BLaER1 (cell line): ENCODE data around the gene SORBS2.

Source experiments
- H3K27ac ChIP-seq: shearing (Covaris generic); formaldehyde crosslinking; 2 replicates; pipeline ENCODE4 v1.8.1; 2022
- H3K27me3 ChIP-seq: shearing (Covaris generic); formaldehyde crosslinking; 2 replicates; pipeline ENCODE4 v1.8.1; 2022
- H3K36me3 ChIP-seq: shearing (Covaris generic); formaldehyde crosslinking; 2 replicates; pipeline ENCODE4 v1.8.1; 2022
- H3K4me1 ChIP-seq: shearing (Covaris generic); formaldehyde crosslinking; 2 replicates; pipeline ENCODE4 v1.8.1; 2022
- H3K4me2 ChIP-seq: shearing (Covaris generic); formaldehyde crosslinking; 2 replicates; pipeline ENCODE4 v1.8.1; 2022
- H3K4me3 ChIP-seq: shearing (Covaris generic); formaldehyde crosslinking; 2 replicates; pipeline ENCODE4 v1.8.1; 2022
- H3K9ac ChIP-seq: shearing (Covaris generic); formaldehyde crosslinking; 2 replicates; pipeline ENCODE4 v1.8.1; 2022
- H3K9me3 ChIP-seq: shearing (Covaris generic); formaldehyde crosslinking; 2 replicates; pipeline ENCODE4 v1.8.1; 2022
- H4K20me1 ChIP-seq: shearing (Covaris generic); formaldehyde crosslinking; 2 replicates; pipeline ENCODE4 v1.8.1; 2022
- Cebpa-rat ChIP-seq: shearing (Covaris generic); IDR thresholded peaks from 2 replicates; pipeline ENCODE4 v1.8.1; 2022

The SORBS2 gene

DNA sequence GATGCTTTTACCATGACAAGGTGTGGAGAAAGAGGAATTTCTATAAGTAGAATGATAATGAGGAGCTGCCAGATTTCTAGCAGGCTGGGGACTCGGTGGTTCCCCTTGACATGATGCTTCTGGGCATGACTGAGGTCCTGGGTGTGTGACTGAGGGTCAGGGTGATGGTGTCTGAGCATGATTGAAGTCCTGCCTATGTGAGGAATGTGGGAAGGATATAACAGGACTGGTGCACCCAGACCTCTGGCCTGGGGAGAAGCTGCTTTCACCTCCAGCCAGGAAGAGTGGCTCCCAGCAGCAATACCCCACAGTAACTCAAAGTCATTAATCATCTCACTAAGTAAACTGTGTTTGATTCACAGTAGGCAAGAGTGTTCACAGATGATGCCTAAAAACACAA is 17.4 kb downstream of the SORBS2 start:
- Histone ChIP-seq H3K9ac (no peak overlapping the region), H4K20me1 (no peaks in the 10 kb centered on the region), H3K4me1 (peaks cover 10% of the 10 kb centered on the region), H3K27ac (no peak overlapping the region), H3K4me2 (no peak overlapping the region), H3K9me3 (no peaks in the 10 kb centered on the region), H3K27me3 (no peaks in the 10 kb centered on the region), H3K4me3 (no peak overlapping the region), H3K36me3 (no peaks in the 10 kb centered on the region)
- TF ChIP-seq Cebpa-rat, result no peak

DNA sequence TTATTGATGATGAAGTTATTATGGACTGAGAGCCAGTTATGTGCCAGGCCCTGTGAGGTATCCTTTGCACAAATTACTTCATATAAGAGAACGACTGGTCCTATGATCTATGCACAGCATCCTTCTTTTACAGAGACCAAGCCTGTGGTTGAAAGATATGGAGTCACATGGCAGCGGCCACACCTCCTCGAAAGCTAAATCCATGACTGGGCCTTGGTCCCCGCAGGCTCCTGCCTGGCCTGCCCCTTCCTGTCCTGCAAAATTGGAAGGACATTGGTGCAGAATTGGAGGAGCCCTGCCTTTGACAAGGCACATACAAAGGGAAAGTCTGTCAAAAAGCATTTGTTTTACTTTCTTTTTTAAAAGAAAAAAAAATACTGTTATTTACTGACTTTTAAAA is 18.3 kb downstream of the SORBS2 start:
- Histone ChIP-seq H3K27ac (no peak overlapping the region), H3K4me2 (no peak overlapping the region), H3K27me3 (no peaks in the 10 kb centered on the region), H3K9ac (no peak overlapping the region), H3K36me3 (no peaks in the 10 kb centered on the region), H3K4me3 (no peak overlapping the region), H3K9me3 (no peaks in the 10 kb centered on the region), H4K20me1 (no peaks in the 10 kb centered on the region), H3K4me1 (peaks cover 10% of the 10 kb centered on the region)
- no peak for TF ChIP-seq Cebpa-rat

DNA sequence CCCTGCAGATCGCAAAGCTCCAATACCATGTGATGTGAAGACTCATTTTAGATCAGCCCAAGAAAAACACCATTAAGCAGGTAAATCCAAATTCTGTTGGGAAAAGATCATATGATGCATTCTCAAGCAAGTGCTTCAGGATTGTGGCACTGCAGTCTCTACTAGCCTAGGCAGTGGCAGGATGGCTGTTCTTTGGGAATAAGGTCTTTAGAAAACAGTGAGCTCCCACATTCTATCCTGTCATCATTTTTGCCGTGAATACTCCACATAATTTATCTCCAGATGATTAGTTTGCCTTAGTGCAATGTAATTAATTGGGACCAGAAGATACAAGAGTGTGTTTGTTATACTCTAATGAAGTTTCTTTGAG is 18.9 kb downstream of the SORBS2 start:
- H3K9ac ChIP-seq, result no peak overlapping the region
- H4K20me1 ChIP-seq, result no peaks in the 10 kb centered on the region
- H3K4me2 ChIP-seq, result peak overlapping the region; percentile 13; the same call in 1 of the 2 replicates
- no peaks in the 10 kb centered on the region for H3K9me3 ChIP-seq
- no peaks in the 10 kb centered on the region for H3K27me3 ChIP-seq
- no peak overlapping the region for H3K27ac ChIP-seq
- peaks cover 10% of the 10 kb centered on the region for H3K4me1 ChIP-seq
- no peaks in the 10 kb centered on the region for H3K36me3 ChIP-seq
- H3K4me3 ChIP-seq, result no peak overlapping the region
- no peak for TF ChIP-seq Cebpa-rat

DNA sequence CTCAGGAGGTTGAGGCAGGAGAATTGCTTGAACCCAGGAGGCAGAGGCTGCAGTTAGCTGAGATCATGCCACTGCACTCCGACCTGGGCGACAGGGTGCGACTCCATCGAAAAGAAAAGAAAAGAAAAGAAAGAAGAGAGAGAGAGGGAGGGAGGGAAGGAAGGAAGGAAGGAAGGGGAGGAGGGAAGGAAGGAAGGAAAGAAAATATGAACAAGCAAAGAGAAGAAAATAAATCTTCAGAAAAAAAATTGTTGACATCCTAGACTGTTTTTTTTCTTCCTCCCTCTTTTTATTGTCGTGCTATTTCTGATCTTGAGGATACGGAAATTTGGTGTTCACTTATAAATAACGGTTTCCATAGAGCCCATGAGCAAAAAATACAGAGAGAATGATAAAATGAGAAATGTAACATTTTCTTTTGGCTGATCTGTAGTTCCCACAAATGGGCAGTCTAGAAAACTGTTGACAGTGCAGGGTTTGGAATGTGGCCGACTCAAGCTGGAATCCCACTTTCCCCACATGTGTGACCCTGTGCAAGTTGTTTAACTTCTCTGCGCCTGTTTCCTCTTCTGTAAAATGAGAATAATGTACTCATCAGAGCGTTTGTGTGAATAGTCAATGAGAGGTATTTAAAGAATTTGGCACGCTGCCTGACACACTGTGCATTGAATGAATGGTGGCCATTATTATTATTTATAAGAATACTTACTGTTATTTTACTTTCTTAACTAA is 19.4 kb downstream of the SORBS2 start:
- no peak overlapping the region for H3K9ac ChIP-seq
- no peaks in the 10 kb centered on the region for H3K36me3 ChIP-seq
- no peak for TF ChIP-seq Cebpa-rat
- peaks cover 10% of the 10 kb centered on the region for H3K4me1 ChIP-seq
- H3K4me3 ChIP-seq, result no peak overlapping the region
- no peaks in the 10 kb centered on the region for H3K27me3 ChIP-seq
- no peaks in the 10 kb centered on the region for H4K20me1 ChIP-seq
- H3K4me2 ChIP-seq, result peak overlapping the region; percentile 13; the same call in 1 of the 2 replicates
- no peak overlapping the region for H3K27ac ChIP-seq
- no peaks in the 10 kb centered on the region for H3K9me3 ChIP-seq

DNA sequence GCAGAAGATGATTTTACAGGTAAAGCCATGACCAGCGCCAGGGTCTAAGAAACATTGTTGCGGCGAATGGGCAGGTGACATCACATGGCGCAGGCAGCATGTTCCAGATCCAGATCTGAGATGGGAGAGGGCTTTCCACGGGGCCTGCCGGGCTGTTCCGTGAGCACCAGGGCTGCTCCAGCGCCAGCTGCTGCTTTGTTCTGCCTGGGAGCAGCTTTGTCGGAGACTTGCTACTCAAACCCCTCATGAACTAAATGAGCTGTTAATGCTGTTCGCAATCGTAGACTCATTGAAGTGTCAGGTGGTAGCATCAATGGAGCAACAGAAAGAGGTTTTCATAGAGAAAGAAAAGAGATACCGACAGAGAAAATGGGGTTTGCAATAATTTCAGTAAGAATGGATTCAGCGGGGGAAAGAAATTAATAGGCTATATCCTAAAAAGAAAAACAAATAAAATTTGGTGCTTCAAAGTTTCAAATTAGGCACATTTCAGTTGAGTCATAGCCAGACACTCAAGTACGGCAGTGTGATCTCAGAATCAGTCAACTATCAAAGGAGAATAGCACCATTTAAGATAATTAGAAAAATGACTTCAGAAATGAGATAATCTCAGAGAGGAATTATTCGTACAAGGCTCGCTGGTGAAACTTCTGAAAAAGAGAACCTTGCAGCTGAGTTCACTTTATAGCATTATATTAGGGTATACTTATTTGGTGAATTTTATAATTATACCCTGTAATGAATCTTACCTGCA is 23.9 kb downstream of the SORBS2 start:
- TF ChIP-seq Cebpa-rat, result no peak
- Histone ChIP-seq H3K36me3 (no peaks in the 10 kb centered on the region), H3K9ac (no peak overlapping the region), H3K4me2 (no peak overlapping the region), H4K20me1 (no peaks in the 10 kb centered on the region), H3K4me1 (peaks cover 10% of the 10 kb centered on the region), H3K27ac (no peak overlapping the region), H3K9me3 (no peaks in the 10 kb centered on the region), H3K4me3 (no peak overlapping the region), H3K27me3 (no peaks in the 10 kb centered on the region)

DNA sequence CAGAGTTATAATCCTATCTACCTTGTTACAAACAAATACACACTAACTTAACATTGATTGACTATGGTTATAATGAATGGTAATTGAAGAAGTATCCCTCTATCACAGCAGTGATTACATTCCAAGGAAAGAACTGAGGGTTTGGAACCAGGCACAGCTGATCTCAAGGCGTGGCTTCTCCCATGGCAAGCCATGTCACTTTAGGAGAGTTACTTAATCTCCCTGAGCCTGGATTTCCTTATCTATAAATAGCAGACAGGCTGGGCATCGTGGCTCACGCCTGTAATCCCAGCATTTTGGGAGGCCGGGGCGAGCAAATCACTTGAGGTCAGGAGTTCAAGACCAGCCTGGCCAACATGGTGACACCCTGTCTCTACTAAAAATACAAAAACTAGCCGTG is 25.6 kb downstream of the SORBS2 start:
- Histone ChIP-seq H4K20me1 (no peaks in the 10 kb centered on the region), H3K4me1 (no peaks in the 10 kb centered on the region), H3K9ac (no peak overlapping the region), H3K9me3 (no peaks in the 10 kb centered on the region), H3K27ac (no peak overlapping the region), H3K27me3 (no peaks in the 10 kb centered on the region), H3K36me3 (no peaks in the 10 kb centered on the region), H3K4me2 (no peak overlapping the region), H3K4me3 (no peak overlapping the region)
- TF ChIP-seq Cebpa-rat, result no peak

DNA sequence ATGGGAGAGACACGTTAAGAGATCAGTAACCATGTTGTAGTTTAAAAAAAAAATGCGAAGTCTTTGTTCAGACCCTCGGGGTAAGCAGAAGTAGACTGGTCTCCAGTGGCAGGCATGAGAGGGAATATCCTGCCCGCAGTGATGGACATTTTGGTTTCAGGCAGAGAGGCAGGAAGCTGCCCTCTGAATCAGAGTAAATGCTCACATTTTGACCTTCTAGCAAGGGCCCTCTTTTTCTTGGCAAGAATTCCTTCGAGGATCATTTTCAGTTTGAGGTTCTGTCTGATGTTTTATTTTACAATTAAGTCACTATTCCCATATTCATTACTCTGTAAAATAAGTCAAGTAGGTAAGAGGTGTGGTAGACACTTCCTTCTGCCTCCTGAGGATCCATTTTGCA is 28.4 kb downstream of the SORBS2 start:
- no peak for TF ChIP-seq Cebpa-rat
- Histone ChIP-seq H3K9ac (no peak overlapping the region), H3K27ac (no peak overlapping the region), H3K4me3 (no peak overlapping the region), H3K4me1 (no peaks in the 10 kb centered on the region), H3K36me3 (no peaks in the 10 kb centered on the region), H3K9me3 (no peaks in the 10 kb centered on the region), H4K20me1 (no peaks in the 10 kb centered on the region), H3K27me3 (no peaks in the 10 kb centered on the region), H3K4me2 (no peak overlapping the region)

DNA sequence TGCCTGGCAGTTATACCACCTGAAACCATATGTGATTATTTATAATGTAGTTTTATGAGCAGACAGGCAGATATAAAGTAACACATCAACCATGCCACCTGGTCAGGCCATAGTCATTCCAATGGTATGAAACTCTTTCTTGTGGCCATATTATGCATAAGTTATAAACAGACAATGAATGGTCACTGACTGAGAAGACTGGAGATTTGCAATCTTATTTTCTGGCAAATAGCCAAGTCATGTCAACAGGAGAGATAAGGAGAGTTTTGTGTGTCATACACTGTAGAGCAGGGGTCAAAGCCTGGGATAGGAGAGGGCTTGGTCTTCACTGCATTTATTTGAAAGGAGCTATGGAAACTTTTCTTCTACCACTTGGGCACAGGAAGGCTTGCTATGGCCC is 29.5 kb downstream of the SORBS2 start:
- H4K20me1 ChIP-seq, result no peaks in the 10 kb centered on the region
- no peak overlapping the region for H3K9ac ChIP-seq
- TF ChIP-seq Cebpa-rat, result no peak
- no peaks in the 10 kb centered on the region for H3K4me1 ChIP-seq
- no peaks in the 10 kb centered on the region for H3K36me3 ChIP-seq
- no peaks in the 10 kb centered on the region for H3K9me3 ChIP-seq
- no peak overlapping the region for H3K4me2 ChIP-seq
- H3K27ac ChIP-seq, result no peak overlapping the region
- no peaks in the 10 kb centered on the region for H3K27me3 ChIP-seq
- H3K4me3 ChIP-seq, result no peak overlapping the region

DNA sequence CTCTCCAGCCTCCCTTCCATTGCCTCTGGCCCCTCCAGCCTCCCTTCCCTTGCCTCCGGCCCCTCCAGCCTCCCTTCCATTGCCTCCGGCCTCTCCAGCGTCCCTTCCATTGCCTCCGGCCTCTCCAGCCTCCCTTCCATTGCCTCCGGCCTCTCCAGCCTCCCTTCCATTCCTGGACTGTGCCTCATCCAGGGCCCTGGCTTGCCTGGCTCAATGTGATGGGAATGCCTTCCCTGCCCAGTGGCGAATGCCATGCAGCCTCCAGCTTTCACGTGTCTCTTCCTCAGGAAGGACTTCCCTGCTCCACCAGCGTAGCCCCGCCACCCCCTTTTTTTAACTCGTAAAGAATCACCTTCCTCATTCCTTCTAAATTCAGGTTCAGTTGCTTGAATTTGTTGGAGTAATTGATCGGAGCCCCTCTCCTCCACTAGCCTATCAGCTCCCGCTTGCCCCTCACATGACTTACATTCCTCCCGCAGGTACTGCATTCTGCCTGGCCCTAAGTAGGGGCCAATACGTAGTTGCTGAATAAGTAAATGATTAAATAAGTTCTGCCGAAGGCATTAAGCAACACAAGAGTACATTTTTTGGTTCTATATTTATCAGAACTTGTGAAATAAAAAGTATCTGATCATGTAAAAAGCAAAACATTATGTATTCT is 30.3 kb downstream of the SORBS2 start:
- H3K9ac ChIP-seq, result no peak overlapping the region
- H3K9me3 ChIP-seq, result no peaks in the 10 kb centered on the region
- H3K27me3 ChIP-seq, result no peaks in the 10 kb centered on the region
- H3K36me3 ChIP-seq, result no peaks in the 10 kb centered on the region
- H3K4me2 ChIP-seq, result no peak overlapping the region
- no peaks in the 10 kb centered on the region for H3K4me1 ChIP-seq
- no peaks in the 10 kb centered on the region for H4K20me1 ChIP-seq
- TF ChIP-seq Cebpa-rat, result no peak
- H3K27ac ChIP-seq, result no peak overlapping the region
- H3K4me3 ChIP-seq, result no peak overlapping the region

DNA sequence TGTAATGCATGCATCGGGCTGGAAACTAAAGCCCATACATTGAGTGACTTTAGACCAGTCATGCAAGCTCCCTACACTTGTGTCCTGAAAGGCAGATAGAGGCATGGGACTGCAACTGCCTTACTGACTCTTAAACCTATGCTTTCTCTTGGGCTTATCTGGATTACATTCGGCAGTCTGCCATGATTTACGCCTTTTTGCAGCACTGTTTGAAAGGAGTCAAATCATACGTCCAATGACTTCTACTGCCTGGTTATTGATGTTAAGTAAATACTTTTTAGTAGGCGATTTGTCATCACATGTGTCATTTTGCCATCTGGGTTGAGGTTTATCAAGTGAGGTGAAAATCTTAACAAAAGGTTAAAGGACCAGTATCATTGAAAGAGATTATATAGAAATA is 31.5 kb downstream of the SORBS2 start:
- Histone ChIP-seq H3K4me3 (no peak overlapping the region), H3K9ac (no peak overlapping the region), H3K36me3 (no peaks in the 10 kb centered on the region), H4K20me1 (no peaks in the 10 kb centered on the region), H3K4me1 (peaks cover 7% of the 10 kb centered on the region), H3K27me3 (no peaks in the 10 kb centered on the region), H3K4me2 (no peak overlapping the region), H3K27ac (no peak overlapping the region), H3K9me3 (no peaks in the 10 kb centered on the region)
- no peak for TF ChIP-seq Cebpa-rat
